GM18526 (cell line): ENCODE data around the gene PGAP2.

Experiments used
- POLR2A ChIP-seq: IDR thresholded peaks from 3 replicates; pipeline ENCODE4 v1.6.1; 2011; ENCODE audit not compliant: insufficient read length; ENCODE audit errors: extremely low read depth

Gene PGAP2

GRCh38 chr11:3825473-3826154 lies 17.3 kb downstream of the PGAP2 start:
- no peak for TF ChIP-seq POLR2A

- no peak for TF ChIP-seq POLR2A
These were observed 18.4 kb downstream of the PGAP2 start for GRCh38 chr11:3826721-3827120.

- no peak for TF ChIP-seq POLR2A
These were observed 19.2 kb downstream of the PGAP2 start for GRCh38 chr11:3827434-3828186.

GRCh38 chr11:3830088-3830487 lies 21.7 kb downstream of the PGAP2 start:
- no peak for TF ChIP-seq POLR2A

GRCh38 chr11:3830730-3831129 lies 22.4 kb downstream of the PGAP2 start:
- TF ChIP-seq POLR2A, result no peak

GRCh38 chr11:3831378-3832239 lies 23.2 kb downstream of the PGAP2 start:
- TF ChIP-seq POLR2A, result no peak

GRCh38 chr11:3832816-3833215 lies 24.5 kb downstream of the PGAP2 start:
- no peak for TF ChIP-seq POLR2A

GRCh38 chr11:3833449-3833848 lies 25.1 kb downstream of the PGAP2 start:
- TF ChIP-seq POLR2A, result no peak

- TF ChIP-seq POLR2A, result no peak
These were observed 25.9 kb downstream of the PGAP2 start for GRCh38 chr11:3834349-3834663.

GRCh38 chr11:3834664-3835461 lies 26.5 kb downstream of the PGAP2 start:
- TF ChIP-seq POLR2A, result no peak

- TF ChIP-seq POLR2A, result no peak
These were observed 27.4 kb downstream of the PGAP2 start for GRCh38 chr11:3835751-3836150.

- TF ChIP-seq POLR2A, result no peak
These were observed 28.5 kb downstream of the PGAP2 start for GRCh38 chr11:3836903-3837302.

- no peak for TF ChIP-seq POLR2A
These were observed 29.4 kb downstream of the PGAP2 start for GRCh38 chr11:3837793-3838192.

- no peak for TF ChIP-seq POLR2A
These were observed 30.1 kb downstream of the PGAP2 start for GRCh38 chr11:3838504-3838903.
